GM19452 (cell line): ENCODE data around the gene NAPA.
A peak's percentile ranks its signal among the peaks of the same experiment; 100 is the strongest.
"Not testable (repeated sequence)": the region's sequence is repeated elsewhere in the genome, so short reads cannot be mapped to it uniquely, and the experiment has no call there.

Source experiments
- ATAC-seq: cut with Tn5 transposase; IDR thresholded peaks from one replicate; pipeline ENCODE4 v1.9.1; 2021; ENCODE audit not compliant: unreplicated experiment

The NAPA gene

DNA sequence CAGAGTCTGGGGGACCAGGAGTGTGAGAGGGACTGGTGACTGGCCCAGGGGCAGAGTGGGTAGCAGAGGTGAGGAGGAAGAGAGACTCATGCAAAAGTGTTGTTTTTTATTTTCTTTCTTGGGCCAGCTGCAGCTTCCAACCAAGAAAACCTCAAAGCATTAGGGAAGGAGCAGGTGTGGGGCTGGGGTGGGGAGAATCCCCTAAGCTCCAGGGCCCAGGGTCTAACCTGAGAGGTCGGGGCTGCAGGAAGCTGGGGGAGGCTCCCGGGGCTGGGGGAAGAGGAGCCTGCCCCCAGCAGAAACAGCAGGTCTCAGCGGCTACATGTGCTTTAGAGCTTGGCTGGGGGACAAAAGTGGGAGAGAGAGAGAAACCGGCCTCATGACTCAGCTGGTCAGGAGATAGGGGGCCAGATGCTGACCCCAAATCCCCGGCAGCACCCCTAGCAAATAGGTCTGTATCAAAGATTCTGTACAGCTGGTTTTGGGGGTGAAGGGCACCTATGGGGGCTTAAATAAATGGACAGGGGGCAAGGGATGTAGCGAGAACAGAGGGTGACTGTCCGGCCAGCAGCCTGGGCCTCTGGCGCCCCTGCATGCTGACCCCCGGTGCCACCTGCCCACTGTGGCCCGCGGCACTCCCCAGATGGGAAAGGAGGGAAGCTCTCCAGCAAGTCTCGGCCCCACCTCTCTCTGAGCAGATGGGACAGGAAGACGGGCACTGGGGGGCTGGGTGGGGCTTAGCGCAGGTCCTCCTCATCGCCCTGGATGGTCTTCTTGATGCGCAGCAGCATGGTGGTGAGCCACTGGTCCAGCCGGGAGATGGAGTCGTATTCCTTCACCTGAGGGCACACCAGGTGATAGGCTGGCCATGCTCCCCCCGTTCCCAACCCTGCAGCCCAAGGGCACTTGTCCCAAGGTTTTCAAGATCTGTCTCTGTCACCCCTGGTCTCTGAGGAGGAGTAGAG, 27.0 kb downstream of the NAPA start:
- no peak for ATAC-seq

DNA sequence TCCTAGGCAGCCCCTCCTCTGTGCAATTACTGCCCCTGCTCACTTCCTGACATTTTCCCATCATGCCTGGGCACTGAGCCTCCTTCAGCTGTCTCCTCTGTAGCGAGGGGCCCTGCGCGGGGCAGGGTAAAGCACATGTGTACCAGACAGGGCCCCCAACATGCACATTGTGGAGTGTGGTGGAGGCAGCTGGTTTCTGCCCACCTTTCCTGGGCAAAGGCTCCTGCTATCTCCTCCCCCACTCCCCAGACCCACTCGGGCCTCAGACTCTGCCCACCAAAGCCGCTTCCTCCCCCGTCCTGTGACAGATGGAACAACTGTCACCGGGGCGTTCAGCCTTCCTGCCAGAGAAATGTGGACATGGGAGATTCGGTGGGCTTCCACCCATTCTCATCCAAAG, 28.0 kb downstream of the NAPA start:
- no peak for ATAC-seq

DNA sequence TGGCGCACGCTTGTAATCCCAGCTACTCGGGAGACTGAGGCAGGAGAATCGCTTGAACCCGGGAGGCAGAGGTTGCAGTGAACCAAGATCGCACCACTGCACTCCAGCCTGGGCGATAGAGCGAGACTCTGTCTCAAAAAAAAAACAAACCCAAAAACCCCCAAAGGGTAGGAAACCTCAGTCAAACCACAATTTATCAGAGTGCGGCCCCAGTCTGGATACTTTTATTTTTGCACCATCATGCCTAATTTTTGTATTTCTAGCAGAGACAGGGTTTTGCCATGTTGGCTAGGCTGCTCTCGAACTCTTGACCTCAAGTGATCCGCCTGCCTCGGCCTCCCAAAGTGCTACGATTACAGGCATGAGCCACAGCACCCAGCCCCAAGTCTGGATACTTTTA, 28.6 kb downstream of the NAPA start:
- ATAC-seq: not testable (repeated sequence)

DNA sequence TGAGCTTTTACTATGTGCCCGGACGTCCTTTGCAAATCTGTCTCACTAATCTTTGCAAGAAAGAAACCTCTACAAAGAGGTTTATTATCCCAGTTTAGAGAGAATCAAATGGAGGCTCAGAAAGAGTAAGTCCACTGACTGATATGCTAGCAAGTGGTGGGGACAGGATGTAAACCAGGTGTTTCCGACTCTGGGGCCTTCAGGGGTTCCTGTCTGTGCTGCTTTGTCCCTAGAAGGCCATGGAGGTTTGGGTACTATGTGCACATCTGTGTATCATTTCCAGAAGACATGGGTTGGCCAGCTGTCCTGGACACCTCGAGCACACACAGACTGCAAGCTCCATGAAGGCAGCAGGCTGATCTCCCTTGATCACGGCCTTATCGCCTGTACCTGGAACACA, 29.7 kb downstream of the NAPA start:
- ATAC-seq: no peak

DNA sequence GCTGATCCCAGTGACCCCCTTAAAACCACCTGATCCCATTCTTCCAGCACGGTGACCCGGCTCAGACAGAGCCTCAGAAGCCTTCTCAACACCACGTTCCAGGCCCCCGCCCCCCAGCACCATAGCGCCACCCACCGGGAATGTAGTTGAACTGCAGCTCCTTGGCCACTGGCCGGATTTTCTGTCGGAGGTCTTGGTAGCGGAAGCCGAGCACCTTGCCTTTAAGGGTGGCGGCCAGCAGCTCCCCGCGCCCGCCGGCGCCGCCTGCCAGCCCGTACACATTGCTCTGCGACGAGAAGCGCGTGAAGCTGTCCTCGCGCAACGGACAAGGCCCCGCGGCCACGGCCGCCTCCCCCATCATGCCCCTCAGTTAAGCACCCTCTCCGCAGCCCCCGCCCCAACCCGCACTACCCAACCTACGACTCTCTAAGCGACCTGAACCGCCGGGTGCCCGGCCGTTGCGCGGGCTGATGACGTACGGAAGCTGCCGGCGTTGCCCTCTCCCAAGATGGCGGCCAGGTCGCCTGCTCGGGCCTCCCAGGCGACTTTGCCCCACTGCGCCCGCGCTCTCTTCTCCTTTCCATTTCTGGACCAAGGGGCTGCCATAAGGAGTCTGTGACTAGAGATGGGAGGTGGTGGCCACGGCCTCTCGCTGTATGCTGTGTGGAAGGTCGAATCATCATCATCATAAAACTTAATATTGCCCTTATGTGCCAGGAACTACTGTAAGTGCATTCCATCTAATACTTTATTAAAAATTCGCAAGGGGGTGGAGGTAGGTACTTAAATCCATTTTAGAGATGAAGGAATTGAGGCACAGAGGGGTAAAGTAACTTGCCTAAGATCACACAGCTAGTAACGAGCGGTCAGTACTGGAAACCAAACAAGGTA, 30.8 kb downstream of the NAPA start, which contains the start of gene KPTN:
Gene KPTN, minus strand, starts transcription at position 420 of the 891 bp plus-strand sequence. Its CDS starts 59 bp downstream, at position 361.
- peak; percentile 70 for ATAC-seq

DNA sequence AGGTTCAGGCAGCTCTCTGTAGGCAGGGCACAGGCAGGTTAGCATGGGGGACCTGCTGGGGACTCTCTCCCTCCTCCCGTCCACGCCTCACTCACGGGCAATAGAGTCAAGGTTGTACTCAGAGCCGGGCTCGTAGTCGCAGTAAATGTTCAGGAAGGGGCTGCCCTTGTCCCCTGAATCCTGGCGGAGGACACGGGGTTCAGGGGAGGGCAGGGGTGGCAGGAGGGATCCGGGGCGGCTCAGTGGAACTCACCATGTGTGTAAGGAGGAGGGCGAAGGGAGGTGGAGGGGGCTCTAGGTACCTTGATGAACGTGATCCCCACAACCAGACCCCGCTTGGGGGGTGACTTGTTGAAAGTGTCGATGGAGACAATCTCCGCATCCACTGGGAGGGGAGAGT, 31.7 kb downstream of the NAPA start:
- no peak for ATAC-seq

DNA sequence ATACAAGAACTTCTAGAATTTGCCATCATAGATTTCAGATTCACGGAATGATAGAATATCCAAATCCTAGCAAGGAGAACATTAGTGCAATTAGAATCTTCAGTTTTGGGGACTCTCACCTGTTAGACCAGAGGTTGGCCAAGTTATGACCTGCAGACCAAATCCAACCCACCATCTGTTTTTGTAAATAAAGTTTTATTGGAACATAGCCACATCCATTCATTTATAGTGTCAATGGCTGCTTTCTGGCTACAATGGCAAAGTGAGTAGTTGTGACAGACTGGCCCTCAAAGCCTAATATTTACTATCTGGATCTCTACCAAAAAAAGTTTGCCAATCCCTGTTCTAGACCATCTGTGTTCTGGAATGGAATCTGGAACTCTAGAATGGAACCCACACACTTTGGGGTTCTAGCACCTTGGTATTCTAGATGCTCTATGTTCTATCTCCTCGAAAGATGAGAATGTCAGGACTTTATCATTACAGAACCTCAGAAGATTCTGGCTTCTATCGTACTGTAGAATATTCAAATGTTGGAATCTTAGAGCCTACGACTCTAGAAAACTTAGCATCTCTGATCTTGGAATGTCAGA, 33.3 kb downstream of the NAPA start:
- no peak for ATAC-seq

DNA sequence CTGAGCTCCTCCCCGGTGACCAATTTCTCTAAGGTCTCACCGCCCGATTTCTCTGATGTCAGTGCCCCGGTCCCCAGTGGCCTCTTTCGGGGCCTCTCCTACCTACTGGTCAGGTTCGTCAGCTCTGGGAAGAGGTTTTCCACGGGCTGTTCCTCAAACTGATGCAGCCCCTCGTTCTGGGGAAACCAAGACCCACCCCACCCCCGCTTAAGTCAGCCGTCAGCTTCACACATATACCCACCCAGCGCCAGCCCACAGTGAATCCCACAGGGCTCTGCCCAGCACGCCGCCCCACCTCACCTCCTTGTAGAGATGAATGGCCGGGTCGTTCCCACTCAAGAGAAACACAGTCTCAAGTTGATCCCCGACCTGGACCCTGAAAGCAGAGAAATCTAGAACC, 34.2 kb downstream of the NAPA start:
- ATAC-seq: no peak

DNA sequence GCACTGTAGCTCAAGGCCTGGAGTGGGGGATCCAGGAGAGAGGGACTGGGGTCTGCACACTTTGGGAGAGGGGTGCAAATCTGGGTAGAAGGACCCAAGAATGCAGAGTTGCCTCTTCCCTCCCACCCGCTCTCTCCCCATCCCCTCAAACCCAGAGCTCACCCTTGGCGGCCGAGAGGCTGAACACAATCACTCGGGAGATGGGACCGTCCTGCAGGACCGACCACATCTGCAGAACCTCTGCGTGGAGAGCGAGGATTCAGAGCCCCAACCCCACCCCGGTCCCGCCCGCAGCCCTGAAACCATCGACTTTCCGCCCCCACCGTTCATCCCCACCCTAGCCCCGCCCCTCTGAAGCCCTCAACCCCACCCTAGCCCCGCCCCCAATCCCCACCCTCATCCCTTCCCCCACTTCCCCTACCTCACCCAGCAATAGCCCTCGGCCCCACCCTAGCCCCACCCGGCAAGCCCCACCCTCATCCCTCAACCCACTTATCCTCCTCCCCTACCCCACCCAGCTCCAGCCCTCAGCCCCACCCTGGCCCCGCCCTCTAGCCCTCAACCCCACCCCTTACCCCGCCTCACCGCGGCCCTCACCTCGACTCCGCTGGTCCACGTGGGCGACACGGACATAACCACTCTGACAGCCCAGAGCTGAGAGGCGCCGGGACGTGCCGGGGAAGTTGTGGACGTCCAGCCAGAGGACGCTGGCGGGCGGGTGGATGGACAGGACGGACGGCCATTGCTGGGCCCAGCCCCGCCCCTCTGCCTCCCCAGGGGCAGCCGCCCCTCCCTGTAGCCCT, 35.0 kb downstream of the NAPA start:
- ATAC-seq: no peak

DNA sequence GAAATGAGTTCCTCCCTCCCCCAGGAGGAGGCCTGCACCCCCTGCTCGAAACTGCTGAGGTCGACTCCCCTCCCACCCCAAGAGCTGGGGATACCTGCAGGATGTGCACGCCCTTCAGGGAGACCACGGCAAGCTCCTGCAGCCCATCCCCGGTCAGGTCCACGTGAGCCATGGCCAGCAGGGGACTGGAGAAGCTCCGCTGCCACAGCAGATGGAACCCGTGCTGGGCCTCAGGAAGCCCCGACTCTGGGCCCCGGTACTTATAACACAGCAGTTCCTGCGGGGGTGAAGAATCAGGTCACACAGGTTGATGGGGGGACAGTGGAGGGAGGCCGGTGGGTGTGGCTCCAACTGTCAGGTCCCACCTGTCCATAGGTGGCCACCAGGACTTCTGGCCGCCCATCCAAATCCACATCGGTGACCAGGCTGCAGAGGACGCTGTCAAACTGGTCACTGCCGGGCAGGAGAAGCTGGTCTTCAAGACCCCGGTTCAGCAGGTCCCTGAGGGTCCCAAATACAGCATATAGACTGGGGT, 38.4 kb downstream of the NAPA start:
- no peak for ATAC-seq

DNA sequence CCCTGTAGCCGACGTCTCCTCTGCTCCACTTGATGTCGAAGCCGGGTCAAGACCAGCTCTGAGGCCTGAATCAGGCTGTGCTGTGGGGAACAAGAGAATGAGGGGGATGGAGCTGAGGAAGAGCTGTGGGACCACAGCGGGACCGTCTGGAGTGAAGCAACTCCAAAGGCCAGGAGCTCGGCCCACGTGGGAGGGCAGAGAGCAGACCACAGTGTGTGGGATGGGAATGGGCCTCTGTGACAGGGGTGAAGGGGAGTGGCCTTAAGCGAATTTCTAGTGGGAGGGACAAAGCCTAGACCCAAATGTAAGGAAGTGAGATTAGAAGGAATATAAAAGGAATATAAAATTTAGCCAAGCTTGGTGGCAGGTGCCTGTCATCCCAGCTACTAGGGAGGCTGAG, 39.4 kb downstream of the NAPA start:
- ATAC-seq: no peak

DNA sequence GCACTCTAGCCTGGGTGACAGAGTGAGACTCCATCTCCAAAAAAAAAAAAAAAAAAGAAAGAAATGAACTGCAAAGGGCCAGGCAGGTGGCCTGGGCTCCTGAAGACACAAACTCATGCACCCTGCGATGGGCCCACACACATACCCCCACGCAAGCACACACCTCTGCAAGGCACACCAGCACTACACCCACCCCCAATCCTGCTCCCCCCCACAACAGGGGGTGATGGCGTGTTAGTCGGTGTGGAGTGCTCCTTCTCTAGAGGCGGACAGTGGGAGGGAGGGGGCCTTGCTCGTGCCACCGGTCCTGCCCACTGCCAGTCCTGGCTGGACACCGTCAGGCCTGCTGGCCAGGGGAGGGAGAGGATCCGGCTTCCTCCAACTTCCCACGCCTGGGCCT, 41.5 kb downstream of the NAPA start:
- ATAC-seq: no peak

DNA sequence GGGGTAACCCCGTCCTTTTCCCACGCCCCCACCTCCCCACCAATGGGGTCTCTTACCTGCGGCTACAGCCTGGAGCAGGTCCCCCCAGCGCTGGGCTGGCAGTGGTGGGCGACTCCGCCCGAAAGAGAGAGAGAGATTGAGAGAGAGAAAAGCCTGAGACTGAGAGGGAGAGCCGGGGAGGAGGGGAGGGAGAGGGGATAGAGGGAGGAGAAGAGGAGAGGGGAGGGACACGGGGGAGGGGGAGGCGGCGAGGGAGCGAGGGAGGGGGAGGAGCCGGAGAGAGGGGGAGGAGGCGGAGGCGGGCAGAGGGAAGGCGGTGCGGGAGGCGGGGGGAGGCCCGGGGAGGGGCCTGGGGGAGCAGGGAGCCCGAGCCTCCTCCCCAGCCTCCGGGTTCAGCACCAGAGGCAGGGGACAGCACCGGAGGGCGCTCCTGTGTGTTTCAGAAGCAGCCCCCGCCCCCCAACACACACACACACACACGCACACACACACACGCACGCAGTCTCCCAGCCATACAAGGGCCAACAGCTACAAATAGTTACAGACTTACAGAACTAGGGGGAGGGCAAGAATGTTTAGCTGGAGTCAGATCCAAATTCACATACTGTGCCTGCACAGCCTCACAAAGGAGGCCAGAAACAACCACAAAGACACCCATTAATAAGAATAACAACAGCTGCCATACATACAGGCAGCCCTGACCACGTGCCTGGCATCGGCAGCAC, 43.0 kb downstream of the NAPA start, which contains the start of gene SLC8A2:
Gene SLC8A2, minus strand, starts transcription at position 161 of the 725 bp plus-strand sequence. CDS start 5,490 bp downstream, outside the sequence.
- ATAC-seq: no peak

DNA sequence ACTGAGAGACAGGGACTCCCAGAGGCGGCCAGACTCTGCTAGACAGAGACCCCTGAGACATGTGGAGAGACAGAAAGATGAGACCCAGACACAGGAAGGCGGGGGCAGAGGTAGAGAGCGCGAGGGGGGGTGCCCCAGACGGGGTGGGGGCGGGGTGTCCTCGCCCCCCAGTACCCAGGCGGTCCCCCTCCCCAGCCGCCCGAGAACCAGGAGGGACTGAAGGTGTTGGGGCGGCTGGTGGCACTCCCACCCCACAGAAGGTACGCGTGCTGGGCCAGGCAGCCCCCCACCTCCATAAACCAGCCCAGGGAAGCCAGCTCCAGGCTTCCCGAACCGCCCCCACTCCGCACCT, 43.5 kb downstream of the NAPA start:
- no peak for ATAC-seq

DNA sequence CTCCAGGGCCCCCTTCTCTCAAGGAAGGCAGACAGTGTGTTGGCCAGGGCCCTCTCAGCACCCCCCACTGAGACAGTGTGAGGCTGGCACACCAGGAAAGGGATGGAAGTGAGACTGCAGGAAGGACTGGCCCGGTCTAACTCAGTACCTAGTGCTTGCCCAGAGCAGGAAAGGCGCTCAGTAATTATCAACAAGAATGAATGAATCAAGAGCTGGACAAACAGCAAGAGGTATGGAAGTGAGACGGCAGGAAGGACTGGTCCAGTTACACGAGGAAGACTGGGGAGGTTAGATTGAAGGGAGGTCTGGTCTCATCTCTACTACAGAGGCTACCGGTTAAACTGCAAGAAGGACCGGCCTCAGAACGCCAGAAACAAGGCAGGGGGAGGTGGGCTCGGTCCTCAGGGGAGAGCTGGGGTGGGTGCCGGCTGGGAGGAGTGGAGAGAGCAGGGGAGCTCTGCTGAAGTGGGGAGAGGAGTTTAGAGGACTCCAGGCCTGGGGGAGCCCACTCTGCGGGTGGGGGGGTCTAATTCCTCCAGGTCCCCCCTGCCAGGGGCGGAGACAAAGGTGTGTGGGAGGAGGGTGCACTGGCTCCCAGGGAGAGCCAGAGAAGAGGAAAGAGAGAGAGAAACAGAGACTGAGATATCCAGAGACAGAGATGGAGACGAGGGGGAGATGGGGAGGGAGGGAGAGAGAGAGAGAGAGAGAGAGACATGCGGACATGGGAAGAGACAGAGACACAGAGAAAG, 44.2 kb downstream of the NAPA start:
- no peak for ATAC-seq

DNA sequence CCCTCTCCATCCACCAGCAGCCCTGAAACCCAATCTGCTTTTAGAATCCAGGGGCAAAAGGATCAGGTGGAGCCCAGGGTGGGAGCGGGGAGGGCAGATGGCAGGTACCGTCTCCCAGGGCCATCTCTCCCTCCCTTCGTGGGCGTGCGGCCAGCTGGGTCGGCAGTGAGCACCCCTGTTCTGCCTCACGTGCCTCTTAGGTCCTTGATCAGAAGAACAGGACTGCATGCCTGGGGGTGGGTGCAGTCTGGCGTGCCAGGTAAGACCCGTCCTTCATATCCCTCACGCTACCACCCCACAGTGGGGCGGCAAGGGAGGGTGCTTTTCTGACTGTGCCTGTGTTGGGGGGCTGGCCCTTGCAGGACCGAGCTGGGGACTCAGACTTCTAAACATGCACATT, 45.1 kb downstream of the NAPA start:
- no peak for ATAC-seq

DNA sequence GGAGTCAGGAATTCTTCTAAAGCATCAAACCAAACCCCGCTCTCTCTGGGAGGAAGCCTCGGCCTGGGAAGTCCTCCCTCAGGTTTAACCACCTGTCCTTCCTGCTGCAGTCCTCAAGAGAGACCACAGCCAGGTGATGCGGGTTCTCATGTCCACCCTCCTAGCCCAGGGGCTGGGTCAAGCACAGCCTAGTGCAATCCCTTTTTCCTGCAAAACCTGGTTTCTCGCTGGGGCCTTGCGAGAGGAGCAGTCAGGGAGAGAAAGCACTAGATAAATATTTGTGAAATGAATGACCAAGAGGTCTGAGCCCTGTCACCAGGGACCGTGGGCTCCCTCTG, 45.5 kb downstream of the NAPA start:
- no peak for ATAC-seq

DNA sequence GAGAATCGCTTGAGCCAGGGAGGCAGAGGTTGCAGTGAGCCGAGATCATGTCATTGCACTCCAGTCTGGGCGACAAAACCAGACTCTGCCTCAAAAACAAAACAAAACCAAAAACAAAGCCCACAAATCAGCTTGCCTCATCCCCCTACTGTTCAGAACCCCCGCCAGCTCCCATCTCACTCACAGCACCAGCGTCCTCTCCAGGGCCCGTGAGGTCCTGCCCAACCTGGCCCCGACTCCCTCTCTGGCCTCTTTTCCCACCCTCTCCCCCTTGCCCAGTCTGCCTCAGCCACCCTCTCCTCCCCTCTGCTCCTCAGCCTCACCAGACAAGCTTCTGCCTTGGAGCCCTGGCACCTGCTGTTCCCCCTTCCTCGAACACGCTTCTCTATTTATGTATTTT, 46.9 kb downstream of the NAPA start:
- ATAC-seq: no peak

DNA sequence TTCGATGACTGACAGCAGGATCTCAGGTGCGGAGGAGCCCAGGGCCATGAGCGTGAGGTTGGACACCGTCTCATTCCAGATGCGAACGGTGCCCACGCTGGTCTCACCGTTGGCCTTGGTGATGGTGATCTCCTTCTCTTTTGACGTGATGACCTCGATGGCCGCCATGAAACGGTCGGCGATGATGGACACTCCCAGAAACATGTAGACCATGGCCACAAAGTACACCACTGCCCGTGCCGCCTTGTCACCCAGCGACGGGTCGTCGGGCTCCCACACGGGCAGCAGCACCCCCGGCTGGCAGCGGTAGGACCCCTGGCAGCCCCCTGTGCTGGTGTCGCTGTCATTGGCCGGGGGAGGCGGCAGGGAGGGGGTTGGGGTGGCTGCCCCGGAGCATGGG, 48.9 kb downstream of the NAPA start:
- ATAC-seq: no peak
